Hepatic stellate cell (primary cell): Measurements from ENCODE around the gene PPP1CA.

Experiments
- DNase-seq: peaks from one replicate; pipeline ENCODE4 v3.0.0; 2011; ENCODE audit warnings: low spot score

The PPP1CA gene

DNA sequence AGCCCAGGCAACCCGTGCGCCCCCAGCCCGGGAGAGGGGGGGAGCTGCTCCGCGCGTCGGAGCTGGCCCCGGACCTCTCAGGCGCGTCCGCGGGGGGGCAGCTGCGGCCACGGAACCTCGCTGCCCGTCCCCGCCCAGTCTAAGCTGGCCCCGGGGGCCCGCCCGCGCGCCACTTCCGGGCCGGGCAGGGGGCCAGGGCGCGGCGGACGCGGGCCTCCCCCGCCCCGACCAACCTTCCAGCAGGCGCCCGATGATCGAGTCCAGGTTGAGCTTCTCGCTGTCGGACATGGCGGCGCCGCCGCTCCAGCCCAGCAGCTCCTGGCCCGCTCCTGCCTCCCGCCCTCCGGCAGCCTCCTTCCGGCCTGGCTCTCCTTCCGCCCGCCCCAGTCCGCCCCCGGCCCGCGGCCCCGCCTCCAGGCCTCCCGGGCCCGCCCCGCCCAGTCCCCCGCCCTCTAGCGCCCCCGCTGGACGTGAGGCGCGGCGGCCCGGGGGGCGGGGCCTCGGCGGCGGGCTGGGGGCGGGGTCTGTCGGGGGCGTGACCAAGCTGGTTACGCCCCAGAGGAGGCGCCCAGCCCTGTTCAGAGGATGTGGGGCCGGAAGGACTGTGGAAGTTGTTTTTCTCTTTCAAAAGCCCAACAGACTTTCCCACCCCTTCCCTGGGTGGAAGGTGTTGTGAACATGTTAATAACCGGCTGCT, at the start of gene PPP1CA:
PPP1CA (minus strand) TSS at position 364 of the 697 bp plus-strand sequence; CDS start at position 288, 76 bp downstream.
- DNase-seq, result peak; percentile 98

DNA sequence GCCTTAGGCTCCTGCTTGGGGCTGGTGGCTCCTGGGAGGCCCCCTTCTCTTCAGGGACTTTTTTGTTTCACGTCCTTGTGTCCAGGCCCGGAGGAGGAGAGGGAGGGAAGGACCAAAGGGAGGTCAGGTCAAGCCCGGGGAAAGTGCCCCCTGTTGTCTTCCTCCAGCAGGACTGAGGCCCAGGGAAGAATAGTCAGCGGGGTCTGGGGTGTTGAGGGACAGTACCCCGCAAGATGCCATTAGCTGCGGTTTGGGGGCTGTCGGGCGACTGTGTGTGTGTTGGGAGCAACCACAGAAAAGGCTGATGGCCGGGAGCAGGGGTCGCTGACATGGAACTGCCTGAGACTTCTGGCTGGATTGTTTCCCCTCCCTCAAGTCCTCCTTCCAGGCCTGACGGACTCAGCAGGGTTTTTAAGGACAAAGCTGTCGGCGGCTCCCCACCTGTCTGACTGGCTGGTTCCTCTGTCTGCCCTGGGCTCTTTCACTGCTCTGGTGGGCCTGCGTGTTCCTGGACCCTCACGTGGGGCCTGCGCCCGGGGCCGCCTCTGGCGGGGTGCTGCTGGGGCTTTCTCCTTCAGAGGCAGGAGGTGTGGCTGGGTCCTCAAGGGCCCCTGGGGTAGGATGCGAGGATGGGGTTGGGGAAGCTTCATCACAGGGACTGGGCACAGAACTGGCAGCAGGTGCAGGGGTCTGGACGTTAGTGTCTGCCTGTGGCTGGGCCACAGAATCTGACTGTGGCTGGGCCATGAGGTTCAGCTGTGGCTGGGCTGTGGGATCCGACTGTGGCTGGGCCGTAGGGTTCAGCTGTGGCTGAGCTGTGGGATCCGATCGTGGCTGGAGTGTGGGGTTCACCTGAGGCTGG, 49.4 kb upstream of the PPP1CA start:
- no peak for DNase-seq

DNA sequence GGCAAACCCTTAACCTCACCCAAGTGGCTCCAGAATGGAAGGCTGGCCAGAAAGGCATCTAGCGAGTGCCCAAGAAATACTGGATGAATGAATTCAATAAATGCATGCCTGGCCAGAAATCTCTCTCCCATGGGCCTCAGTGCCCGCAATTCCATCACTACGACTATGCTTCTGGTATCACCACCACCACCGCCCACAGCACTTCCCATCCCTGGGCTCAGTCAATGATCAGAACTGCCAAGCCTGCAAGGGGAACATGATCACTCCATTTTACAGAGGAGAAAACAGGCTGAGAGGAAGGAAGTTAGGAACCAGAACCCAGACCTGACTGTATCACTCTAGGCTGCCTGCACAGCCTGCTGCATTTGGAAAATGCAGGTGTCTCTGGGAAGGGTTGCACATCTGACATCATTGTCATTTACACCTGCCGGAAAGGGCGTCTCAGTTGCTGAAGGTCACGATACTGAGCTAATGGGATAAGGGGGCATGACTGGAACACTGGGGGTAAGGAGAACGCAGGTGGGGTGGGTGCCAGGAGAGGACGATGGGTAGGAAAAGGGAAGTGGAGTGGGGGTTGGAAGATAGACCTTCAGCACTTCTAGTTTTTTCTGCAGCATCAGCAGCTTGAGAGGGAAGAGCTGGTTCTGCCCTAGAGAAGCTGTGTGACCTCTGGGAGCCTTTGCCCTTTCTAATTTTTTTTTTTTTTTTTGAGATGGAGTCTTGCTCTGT, 47.6 kb upstream of the PPP1CA start:
- DNase-seq, result no peak

DNA sequence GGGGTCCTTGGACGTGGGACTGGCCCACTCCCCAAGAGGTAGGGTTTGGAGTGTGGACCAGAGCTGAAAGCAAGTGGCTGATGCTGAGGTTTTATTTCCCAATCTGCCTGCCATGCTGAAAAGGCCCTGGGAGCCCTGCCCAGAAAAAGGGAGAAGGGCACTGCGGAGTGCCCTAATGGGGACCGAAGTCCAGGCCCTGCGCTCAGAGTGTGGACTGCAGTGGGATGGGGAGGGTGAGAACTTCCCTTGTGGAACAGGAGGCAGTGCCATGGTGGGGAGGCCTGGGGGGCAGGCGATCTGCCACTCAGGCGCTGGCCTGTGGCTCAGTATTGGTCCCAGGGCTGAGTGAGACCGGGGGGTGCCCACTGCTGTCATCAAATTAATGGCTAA, 46.6 kb upstream of the PPP1CA start:
- DNase-seq, result no peak

DNA sequence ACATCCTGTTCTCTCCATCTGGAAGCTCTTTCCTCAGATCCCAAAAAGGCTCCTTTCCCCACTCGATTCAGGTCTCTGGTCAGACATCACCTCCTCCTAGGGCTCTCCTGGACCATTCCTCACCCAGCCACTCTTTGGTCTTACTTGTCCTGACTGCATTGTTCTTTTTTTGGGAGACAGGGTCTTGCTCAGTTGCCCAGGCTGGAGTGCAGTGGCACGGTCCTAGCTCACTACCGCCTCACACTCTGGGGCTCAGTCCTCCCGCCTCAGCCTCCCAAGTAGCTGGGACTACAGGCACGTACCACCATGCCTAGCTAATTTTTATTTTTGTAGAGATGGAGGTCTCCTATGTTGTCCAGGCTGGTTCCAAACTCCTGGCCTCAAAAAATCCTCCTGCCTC, 43.9 kb upstream of the PPP1CA start:
- no peak for DNase-seq

DNA sequence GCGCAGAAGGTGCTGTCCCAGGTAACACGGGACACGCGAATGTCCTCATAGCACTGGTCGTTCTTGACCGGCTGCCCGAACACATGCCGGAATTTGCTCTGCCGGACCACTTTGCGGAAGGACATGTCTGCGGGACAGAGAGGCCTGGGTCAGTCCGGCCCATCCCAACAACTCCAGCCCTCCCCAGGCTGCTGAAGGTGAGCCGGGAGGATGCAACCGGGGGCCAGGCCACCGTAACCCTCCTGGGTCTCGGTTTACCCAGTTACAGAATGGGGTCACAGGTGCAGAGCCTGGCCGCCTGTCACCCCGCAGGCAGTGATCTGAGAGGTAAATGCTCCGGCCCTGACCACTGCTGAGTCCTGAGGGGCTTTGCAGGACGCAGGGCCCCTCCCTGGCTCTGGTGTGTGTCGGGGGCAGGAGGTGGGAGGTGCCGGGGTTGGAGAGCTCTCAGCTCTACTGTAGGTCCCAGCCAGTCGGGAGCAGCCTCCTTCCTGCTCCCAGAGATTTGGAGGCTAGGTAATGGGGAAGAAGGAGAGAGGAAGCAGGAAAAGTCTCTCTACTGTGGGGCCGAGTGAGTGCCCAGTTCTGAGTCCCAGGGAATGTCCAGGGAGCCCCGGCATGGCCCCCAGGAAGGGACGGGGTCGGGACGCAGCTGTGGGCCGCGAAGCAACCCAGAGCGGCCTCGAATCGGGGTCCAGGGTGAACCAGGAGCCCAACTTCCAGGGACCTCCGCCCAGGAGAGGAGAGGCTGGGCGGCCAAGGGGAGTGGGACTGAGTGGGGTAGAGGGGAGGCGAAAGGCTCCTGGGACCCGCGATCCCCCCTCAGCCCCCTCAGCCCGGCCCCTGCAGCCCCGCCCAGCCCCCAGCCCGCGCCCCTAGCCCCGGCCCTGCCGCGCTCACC, 41.1 kb upstream of the PPP1CA start:
- DNase-seq, result peak; percentile 37

DNA sequence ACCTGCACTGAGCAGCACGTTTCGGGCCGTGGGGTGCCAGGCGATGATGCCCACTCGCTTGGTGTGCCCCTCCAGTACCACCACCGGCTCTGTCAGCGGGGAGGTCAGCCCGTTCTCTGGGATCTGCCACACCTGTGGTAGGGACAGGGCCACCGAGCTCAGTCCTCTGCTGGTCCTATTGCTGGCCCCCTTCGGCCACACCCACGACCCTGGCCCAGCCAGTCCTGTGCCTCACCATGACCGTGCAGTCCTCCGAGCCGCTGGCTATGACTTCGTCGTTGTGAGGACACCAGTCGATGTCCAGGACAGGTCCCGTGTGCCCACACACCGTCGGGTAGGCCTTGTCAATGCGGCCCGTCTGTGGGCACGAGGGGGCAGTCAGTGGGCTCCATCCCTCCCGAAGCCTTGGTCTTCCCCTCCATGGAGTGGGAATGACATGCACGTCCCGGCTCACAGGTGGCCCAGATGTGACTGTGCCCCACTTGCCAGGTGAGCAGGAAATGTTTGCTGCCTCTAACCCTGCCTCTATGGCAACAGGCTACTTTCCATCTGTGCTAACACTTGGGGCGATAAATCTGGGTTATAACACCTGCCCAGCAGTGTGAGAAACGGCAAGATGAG, 40.2 kb upstream of the PPP1CA start:
- no peak for DNase-seq

DNA sequence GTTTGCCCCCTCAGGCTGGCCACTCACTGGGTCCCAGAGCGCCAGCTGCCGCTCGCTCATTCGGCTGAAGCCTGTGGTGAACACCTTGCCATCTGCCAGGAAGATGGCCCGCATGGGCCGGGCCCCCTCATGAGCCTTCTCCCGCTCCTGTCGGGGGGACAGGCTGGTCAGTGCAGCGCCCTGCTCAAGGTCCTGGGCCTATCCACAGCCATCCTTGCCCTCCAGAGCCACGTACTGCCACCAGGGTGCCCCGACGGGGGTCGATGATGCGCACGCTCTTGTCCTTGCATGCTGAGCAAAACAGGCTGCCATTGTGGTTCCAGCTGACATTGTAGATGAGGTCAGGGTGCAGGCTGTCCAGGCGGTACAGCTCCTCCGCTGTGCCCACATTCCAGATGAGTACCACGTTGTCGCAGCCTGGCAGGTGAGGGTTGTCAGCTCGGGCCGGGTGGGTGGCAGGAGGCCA, 39.5 kb upstream of the PPP1CA start:
- DNase-seq, result no peak

DNA sequence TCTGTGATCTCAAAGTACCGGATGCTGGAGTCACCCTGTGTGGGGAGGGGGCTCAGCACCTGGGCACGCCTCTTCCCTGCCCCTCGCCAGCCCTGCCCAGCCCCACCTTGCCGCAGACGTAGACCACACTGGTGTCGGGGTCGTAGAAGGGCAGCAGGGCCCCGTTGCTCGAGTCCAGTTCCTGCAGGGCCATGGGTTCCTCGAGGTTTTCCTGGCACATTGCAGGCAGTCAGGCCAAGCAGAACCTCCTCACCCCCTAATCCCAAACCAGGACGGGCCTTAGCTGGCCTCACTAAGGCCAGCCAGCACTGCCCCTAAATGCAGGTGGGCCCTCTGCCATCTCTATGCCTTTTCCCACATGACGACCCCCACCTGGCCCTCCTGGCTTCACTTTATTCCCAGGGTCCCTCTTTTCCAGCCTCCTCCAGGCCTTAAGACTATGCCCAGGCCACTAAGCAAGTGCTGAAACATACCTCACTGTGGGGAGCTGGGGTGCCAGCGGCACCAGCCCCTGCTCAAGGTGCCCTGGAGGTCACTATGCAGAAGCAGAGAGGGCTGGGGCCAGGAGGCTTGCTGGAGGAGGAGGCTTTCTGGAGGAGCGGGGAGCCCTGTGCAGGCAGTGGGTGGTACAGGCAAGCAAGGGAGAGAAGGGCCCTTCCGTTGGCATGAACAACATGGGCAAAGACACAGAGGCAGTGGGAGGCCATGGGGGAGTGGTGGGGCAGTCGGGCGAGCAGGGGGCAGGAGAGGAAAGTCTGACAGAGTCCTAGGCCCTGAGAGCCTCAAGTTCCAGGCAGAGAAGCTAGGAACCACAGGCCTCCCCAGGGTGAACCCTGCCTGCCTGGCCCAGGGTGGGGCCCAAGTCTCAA, 38.8 kb upstream of the PPP1CA start:
- no peak for DNase-seq

DNA sequence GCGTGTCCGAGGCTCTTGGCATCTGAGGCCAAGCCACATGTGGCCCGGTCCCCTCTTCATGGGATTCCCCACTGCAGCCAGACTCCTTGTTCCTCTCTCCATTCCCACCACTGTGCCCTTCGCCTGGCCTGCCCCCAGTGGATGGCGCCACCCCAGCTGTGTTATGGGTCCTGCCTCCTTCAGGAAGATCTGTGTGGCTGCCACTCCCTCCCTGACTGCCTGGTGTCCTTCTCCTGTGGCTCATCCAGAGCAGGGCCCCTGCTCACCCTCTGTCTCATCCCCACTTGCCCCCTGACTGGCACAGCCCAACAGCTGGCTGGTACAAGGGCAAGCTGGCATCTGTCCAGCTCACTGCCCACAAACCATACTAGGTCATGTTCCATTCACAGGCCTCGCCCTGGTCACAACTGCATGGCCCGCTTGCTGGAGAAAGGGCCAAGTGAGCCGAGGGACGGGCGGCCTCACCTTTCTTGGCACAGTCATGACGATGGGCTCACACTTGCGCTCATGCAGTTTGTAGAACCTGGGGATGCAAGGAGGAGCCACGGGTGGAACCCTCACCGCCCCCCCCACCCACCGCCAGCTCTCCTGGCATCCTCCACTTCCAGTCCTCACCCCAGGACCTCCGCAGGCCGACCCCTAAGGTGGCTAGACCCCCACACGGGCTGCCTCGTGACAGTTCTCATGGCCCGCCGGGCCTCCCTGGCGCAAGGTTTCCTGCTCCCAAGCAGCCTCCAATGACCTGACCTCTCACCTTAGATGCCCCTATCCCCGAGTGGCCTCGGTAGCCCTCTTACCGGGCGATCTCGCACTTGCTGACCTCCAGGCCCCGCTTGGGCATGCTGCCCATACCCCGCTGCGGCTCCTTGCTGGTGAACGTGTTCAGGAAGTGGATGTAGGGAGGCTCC, 37.9 kb upstream of the PPP1CA start:
- peak; percentile 59 for DNase-seq

DNA sequence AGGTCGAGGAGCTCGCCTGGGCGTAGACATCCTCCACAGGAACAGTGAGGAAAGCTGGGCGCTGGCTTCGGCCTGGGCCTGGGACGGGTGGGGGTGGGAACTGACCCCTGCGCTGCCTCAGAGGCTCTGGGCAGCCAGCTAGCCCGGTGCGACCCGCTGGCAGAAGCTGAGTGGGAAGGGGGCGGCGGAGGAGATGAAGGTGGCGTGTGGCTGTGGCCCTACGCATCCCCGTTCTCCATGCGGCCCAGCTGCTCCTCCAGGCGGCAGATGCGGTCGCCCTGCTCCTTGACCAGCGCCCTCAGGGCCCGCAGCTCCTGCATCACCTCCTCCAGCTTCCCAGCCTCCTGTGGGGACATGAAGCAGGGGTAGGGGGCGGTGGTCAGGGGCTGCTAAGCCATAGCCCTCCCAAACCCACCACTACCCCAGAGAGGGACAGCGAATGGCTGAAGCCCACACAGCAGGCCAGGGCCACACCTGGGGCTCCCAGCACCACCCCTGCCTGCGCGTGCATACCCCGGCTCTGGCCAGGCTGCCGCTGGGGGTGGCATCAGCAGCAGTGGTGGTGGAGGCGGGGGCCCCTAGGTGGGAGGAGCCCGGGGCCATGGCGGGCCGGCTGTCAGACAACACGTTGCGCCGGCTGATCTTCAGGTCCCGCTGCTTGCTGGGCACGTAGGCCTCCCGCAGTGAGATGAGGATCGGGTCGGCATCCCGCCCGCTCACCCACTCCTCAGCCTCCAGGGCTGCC, 36.7 kb upstream of the PPP1CA start:
- no peak for DNase-seq

DNA sequence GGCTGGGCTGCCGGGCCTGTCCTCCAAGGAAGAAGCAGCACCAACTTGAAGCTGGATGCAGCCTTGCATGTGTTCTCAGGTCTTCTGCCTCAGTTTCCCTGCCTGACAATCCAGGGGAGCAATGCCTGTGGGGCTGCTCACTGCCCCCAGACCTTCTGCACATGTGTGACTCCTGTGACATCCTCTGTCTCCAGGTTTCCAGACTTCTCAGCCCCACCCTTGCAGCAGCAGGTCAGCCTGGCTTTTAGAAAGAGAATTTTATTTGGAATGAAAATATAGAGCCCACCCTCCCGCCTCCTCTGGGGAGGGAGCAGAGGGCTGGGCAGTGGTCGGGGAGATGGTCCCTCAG, 36.1 kb upstream of the PPP1CA start:
- DNase-seq, result no peak

DNA sequence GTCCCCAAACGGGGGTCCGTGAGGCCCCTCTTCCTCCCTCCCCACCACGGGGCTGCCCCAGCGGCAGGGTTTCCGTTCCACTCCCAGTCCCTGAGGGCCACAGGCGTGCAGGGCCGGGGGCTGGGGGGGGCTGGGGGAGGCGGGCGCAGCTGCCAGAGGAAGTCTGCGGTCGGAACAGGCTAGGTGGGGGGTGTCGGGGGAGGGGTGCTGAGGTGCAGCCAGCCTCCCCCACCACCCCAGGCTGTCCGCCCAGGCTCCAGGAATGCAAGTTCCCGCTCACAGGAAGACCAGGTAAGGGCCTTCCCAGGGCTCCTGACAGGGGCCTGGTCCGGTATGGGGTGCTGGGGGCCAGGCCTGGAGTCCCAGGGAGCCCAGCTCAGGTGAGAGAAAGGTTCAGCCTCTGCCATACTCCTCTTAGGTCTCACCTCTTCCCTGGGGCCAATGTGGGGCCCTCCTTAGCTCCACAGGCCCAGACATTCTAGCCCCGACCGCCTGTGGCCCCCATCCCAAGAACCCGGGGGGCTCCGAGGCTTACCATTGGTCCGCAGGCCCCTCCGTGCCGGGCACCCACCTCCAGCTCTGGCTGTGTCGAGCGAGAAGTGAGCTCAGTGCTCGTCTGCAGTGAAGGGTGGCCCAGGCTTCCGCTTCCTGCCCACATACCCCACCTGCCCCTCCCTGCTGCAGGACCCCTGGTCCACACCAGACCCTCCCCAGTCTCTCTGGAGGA, 35.6 kb upstream of the PPP1CA start, which contains the start of gene PTPRCAP:
PTPRCAP (minus strand) TSS at position 601 of the 727 bp plus-strand sequence; CDS start at position 538, 63 bp downstream.
- no peak for DNase-seq

DNA sequence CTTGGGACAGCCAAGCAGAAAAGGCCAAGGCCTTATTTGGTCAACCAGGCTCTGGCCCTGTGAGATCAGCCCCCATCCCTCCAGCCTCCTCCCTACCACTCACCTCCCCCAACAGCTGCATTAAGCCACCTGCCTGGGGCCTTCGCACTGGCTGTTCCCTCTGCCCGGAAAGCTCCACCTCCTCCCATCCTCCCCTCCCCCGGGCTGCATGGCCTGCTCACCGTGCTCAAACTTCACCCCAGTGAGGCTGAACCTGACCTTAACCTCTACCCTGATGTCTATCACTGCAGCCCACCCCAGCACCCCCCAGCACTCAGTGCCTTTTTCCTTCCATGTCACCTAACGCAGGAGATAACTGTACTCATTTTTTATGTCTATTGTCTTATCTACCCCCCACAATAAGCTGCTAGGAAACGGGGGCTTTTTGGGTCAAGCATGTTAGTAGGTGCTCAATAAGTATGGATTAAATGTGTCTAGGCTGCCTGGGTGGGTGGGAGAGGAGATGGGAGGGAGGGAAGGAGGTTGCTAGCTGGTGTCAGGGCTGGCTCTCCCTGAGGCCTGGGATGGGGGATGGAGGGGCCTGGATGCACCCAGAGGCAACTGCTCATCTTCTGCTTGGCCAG, 34.9 kb upstream of the PPP1CA start:
- no peak for DNase-seq

DNA sequence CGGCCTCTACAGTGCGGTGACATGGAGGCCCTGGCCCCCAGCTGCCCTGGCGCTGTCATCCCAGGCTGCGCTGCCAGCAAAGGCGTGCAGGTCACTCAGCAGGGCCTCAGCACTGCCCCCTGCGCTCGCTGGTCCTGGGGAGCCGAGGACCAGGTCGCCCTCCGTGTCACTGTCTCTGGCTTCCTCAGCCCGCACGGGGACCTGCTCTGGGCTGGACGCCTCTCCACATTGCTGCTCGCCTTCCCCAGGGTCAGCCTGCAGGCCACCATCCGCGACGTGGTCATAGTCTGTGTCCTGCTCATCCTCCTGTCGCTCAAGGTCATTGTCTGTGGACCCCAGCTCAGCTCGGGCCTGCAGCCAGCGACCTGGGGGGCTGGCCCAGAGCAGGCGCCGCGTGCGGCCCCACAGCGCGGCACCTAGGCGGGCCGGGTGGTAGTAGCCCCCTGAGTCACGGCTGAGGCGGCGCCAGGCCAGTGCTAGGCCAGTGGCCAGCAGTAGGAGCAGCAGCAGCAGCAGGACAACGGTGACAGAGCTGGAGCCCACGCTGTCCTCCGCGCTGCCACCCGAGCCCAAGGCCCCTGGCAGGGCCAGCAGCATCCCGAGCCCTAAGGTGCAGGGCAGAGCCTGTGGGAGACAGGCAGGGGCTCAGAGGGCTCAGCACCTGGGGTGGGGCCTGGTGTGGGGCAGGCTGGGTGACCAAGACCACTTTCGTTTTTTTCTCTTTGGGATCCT, 34.2 kb upstream of the PPP1CA start:
- DNase-seq, result no peak

DNA sequence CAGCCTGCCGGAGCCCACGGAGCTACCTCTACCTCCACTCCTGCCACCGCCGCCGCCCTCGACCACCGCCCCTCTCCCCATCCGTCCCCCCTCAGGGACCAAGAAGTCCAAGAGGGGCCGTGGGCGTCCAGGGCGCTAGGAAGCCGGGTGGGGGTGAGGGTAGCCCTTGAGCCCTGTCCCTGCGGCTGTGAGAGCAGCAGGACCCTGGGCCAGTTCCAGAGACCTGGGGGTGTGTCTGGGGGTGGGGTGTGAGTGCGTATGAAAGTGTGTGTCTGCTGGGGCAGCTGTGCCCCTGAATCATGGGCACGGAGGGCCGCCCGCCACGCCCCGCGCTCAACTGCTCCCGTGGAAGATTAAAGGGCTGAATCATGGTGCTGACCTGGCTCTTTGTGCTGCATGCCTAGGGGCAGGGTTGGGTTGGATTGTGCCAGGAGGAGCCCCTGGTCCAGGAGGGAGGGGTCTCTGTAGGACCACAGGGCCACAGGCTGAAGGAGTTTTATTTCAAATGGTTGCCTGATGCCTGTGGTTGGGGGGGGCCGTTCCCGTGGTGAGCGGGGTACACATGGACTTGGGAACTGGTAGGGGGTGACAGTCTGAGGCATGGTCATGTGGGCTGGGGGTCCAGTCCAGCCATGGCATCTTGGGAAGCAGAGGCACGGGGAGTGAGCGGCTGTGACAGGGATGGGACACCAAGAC, 33.5 kb upstream of the PPP1CA start:
- DNase-seq, result no peak
